Right lobe of liver (tissue), 6 donors: Measurements from ENCODE around the gene SYNE2. TPM values are rescaled to one million over a fixed set of nuclear protein-coding genes. Genes with fewer than 3 reads are reported as not detected.
A peak's percentile ranks its signal among the peaks of the same experiment; 100 is the strongest.
"Not testable (repeated sequence)": the region's sequence is repeated elsewhere in the genome, so short reads cannot be mapped to it uniquely, and the experiment has no call there.

ENCODE experiments used
- ATAC-seq, 4 donors: fragments of 200-7000 bp; cut with Tn5 transposase; one replicate each; pipeline ENCODE4 v1.9.1; 2020; ENCODE audit warnings: mild to moderate bottlenecking in 4 of 4, moderate library complexity in 4 of 4
- DNase-seq, 3 donors: peaks; one replicate each; pipeline ENCODE4 v3.0.0-alpha.2; 2020
- H3K27ac ChIP-seq, 3 donors: fragments of 200-600 bp; one replicate each; pipeline ENCODE4 v1.8.0; 2022
- H3K27me3 ChIP-seq, 2 donors: fragments of 200-600 bp; one replicate each; pipeline ENCODE4 v1.8.0; 2022
- H3K36me3 ChIP-seq, 4 donors: fragments of 200-600 bp; sonication (generic) in 1 of 4; one replicate each; pipeline versions ENCODE4 v1.5.1 to v1.8.0; 2017 to 2022; ENCODE audit warnings: control low read depth in 1 of 4
- H3K4me1 ChIP-seq, 4 donors: fragments of 200-600 bp; sonication (generic) in 1 of 4; one replicate each; pipeline versions ENCODE4 v1.5.1 to v1.8.0; 2017 to 2022; ENCODE audit warnings: control low read depth in 1 of 4
- H3K4me3 ChIP-seq, 3 donors: fragments of 200-600 bp; one replicate each; pipeline ENCODE4 v1.8.0; 2022
- H3K9me3 ChIP-seq, 4 donors: fragments of 200-600 bp; sonication (generic) in 1 of 4; one replicate each; pipeline versions ENCODE4 v1.5.1 to v1.8.0; 2017 to 2022; ENCODE audit warnings: control low read depth in 1 of 4
- POLR2A ChIP-seq: fragments of 450-650 bp; IDR thresholded peaks from one replicate; pipeline ENCODE4 v1.6.1; 2017; ENCODE audit warnings: antibody characterized with exemption, mild to moderate bottlenecking
- WGBS: methylation state at CpG from one replicate; pipeline ENCODE4 v1.1.6; 2018; ENCODE audit warnings: low coverage, low lambda C conversion rate; ENCODE audit not compliant: insufficient coverage; ENCODE audit errors: missing lambda C conversion rate; 5-methylcytosine and 5-hydroxymethylcytosine counted together
- intact Hi-C, 2 donors: fragments of 100-400 bp; cut with DNase I; formaldehyde crosslinking; loops; one replicate each; pipeline versions ENCODE4 v1.11.2 to v1.14.1; 2022
- long read RNA-seq: library from polyadenylated mRNA; unstranded; transcript quantifications from one replicate; pipeline ENCODE4 v2.0.0, GENCODE V29; 2019
- total RNA-seq, 6 experiments: library from RNA; depleted of rRNA in 2 of 6; stranded (reverse); fragments of >200 nt in 2 of 6; fragmentation: NEBNext Ultra II Directional in 3 of 6; extraction: Animal tissue kit (Norgen Biotek cat#: 25700) in 3 of 6; gene quantifications; one replicate each; pipeline versions ENCODE4 v1.1.0 to v1.2.4, GENCODE V29; 2016 to 2023
- TF ChIP-seq, protein P1 (sequence below), 4 donors: fragments of 200-600 bp in 3 of 4; fragments of 450-650 bp in 1 of 4; IDR thresholded peaks; one replicate each; pipeline versions ENCODE4 v1.5.1 to v1.8.0; 2016 to 2022; ENCODE audit warnings: antibody characterized with exemption in 4 of 4, mild to moderate bottlenecking in 2 of 4
- donor health status: DM: no; HTN: yes; CAD: no.
- donor health status: DM: no; HTN: no; CAD: no.
- donor health status: DM: no; HTN: no; CAD: no.
- donor health status: DM: no; HTN: yes; CAD: no.
- donor health status: DM: no; HTN: yes; CAD: no.

The SYNE2 gene, protein sequence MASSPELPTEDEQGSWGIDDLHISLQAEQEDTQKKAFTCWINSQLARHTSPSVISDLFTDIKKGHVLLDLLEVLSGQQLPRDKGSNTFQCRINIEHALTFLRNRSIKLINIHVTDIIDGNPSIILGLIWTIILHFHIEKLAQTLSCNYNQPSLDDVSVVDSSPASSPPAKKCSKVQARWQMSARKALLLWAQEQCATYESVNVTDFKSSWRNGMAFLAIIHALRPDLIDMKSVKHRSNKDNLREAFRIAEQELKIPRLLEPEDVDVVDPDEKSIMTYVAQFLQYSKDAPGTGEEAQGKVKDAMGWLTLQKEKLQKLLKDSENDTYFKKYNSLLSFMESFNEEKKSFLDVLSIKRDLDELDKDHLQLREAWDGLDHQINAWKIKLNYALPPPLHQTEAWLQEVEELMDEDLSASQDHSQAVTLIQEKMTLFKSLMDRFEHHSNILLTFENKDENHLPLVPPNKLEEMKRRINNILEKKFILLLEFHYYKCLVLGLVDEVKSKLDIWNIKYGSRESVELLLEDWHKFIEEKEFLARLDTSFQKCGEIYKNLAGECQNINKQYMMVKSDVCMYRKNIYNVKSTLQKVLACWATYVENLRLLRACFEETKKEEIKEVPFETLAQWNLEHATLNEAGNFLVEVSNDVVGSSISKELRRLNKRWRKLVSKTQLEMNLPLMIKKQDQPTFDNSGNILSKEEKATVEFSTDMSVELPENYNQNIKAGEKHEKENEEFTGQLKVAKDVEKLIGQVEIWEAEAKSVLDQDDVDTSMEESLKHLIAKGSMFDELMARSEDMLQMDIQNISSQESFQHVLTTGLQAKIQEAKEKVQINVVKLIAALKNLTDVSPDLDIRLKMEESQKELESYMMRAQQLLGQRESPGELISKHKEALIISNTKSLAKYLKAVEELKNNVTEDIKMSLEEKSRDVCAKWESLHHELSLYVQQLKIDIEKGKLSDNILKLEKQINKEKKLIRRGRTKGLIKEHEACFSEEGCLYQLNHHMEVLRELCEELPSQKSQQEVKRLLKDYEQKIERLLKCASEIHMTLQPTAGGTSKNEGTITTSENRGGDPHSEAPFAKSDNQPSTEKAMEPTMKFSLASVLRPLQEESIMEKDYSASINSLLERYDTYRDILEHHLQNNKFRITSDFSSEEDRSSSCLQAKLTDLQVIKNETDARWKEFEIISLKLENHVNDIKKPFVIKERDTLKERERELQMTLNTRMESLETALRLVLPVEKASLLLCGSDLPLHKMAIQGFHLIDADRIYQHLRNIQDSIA (N-terminal part only)
- total RNA-seq, result 100 to 1,000 TPM in 1 of 6 experiments, 10 to 100 TPM in 5; 34.6 to 118 (median 47.8) TPM
- long read RNA-seq, partial matches to known transcripts, result 7 of 8 reads
- long read RNA-seq, other reads (novel, unspliced or antisense), result 1 of 8 reads

- Histone ChIP-seq H3K27me3 (no peaks in the 10 kb centered on the region), H3K27ac (peak within 1 kb of the TSS; percentile 75 to 91 (median 79)), H3K36me3 (no peaks in the 10 kb centered on the region), H3K4me1 (peaks cover 0 to 6% (median 3%) of the 10 kb centered on the region in 4 donors), H3K9me3 (no peaks in the 10 kb centered on the region), H3K4me3 (peak within 1 kb of the TSS; percentile 77 to 79 (median 79))
- WGBS, result 0% methylated on average over 12 of the region's 124 CpGs
- intact Hi-C loops, result no loop called here
- DNase-seq (peak; percentile 86 to 87 (median 87)), ATAC-seq (peak; percentile 90 to 95 (median 92))
- TF ChIP-seq, protein P1, sequence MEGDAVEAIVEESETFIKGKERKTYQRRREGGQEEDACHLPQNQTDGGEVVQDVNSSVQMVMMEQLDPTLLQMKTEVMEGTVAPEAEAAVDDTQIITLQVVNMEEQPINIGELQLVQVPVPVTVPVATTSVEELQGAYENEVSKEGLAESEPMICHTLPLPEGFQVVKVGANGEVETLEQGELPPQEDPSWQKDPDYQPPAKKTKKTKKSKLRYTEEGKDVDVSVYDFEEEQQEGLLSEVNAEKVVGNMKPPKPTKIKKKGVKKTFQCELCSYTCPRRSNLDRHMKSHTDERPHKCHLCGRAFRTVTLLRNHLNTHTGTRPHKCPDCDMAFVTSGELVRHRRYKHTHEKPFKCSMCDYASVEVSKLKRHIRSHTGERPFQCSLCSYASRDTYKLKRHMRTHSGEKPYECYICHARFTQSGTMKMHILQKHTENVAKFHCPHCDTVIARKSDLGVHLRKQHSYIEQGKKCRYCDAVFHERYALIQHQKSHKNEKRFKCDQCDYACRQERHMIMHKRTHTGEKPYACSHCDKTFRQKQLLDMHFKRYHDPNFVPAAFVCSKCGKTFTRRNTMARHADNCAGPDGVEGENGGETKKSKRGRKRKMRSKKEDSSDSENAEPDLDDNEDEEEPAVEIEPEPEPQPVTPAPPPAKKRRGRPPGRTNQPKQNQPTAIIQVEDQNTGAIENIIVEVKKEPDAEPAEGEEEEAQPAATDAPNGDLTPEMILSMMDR (IDR thresholded peaks at IDR 0.05), result peak; percentile 29 to 47 (median 38)
- peak; percentile 1 for TF ChIP-seq POLR2A
Observed at GRCh38 chr14:63852817-63853731, at the start of gene SYNE2. Gene SYNE2 (plus strand): TSS chr14:63853004. CDS start chr14:63909149, 56,145 bp downstream.

- H3K36me3 ChIP-seq, H3K4me3 ChIP-seq, ATAC-seq, H3K27ac ChIP-seq, DNase-seq, H3K4me1 ChIP-seq, H3K9me3 ChIP-seq, H3K27me3 ChIP-seq: not testable (repeated sequence)
- 80% methylated on average over 1 of the region's 35 CpGs for WGBS
- intact Hi-C loops, result loop anchor here in 1 of 2 donors (10.0 kb wide), 1 partner anchor 491 kb away; the partner anchor contains the start of gene ESR2
Observed at GRCh38 chr14:63803221-63803791, 49.5 kb upstream of the SYNE2 start.

DNA sequence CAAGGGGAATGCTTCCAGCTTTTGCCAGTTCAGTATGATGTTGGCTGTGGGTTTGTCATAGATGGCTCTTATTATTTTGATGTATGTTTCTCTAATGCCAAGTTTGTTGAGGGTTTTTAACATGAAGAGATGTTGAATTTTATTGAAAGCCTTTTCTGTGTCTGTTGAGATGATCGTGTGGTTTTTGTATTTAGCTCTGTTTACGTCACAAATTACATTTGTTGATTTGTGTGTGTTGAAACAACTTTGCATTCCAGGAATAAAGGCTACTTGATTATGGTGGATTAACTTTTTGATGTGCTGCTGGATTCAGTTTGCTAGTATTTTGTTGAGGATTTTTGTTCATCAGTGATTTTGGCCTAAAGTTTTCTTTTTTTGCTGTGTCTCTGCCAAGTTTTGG is 46.7 kb upstream of the SYNE2 start:
- not testable (repeated sequence) for DNase-seq, H3K36me3 ChIP-seq, ATAC-seq, H3K9me3 ChIP-seq, H3K4me1 ChIP-seq, H3K27me3 ChIP-seq, H3K4me3 ChIP-seq, H3K27ac ChIP-seq
- intact Hi-C loops, result loop anchor here in 1 of 2 donors (10.0 kb wide), 1 partner anchor 489 kb away; the partner anchor contains the start of gene ESR2
- 77% methylated on average over 2 of the region's 2 CpGs for WGBS

- intact Hi-C loops, result not testable (repeated sequence)
Observed at GRCh38 chr14:63811692-63812091, 41.1 kb upstream of the SYNE2 start.

DNA sequence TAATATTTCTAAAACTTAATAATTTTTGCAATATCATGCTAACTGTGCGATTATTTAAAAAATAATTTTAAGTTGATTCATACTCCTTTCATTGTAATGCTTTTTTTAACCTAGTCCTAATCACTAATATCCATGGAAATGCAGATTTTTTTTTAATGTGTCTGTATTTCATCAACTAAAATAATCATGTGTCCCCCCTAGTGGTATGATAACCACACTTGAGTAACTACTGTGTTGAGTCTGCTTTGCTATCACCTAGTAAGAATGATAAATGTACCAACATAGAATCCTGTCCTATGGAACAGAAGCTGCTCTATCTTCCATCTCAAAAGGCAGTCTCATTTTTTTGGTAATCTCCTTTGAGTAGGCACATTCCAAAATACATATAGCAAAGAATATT is 19.1 kb upstream of the SYNE2 start:
- intact Hi-C loops, result no loop called here
- 91% methylated on average over 1 of the region's 1 CpG for WGBS
- Histone ChIP-seq H3K27me3 (no peaks in the 10 kb centered on the region), H3K27ac (no peak overlapping the region), H3K4me3 (no peak overlapping the region), H3K36me3 (no peaks in the 10 kb centered on the region), H3K9me3 (no peaks in the 10 kb centered on the region), H3K4me1 (no peaks in the 10 kb centered on the region)
- TF ChIP-seq POLR2A, result no peak
- TF ChIP-seq, protein P1 (IDR thresholded peaks at IDR 0.05), result peak in 1 of 4 donors; percentile 7
- ATAC-seq (no peak), DNase-seq (no peak)

More at GRCh38 chr14:63811692-63812091, 41.1 kb upstream of the SYNE2 start:
- H3K36me3 ChIP-seq, H3K4me3 ChIP-seq, H3K27ac ChIP-seq, DNase-seq, H3K4me1 ChIP-seq, H3K9me3 ChIP-seq, H3K27me3 ChIP-seq, ATAC-seq: not testable (repeated sequence)
- WGBS, result 60% methylated on average over 3 of the region's 3 CpGs
